HepG2 (cell line): ENCODE measurements around the gene RRAS. TPM values are rescaled to one million over a fixed set of nuclear protein-coding genes. Genes with fewer than 3 reads are reported as not detected.

ENCODE experiments used
- ATAC-seq: fragments of 200-7000 bp; cut with Tn5 transposase; 3 replicates; pipeline ENCODE4 v1.9.1; 2020; ENCODE audit warnings: mild to moderate bottlenecking, moderate library complexity
- BruUV-seq: library from RNA; stranded (reverse); fragments of 400-500 nt; replicated peaks from 2 replicates; lab custom pipeline; 2021; lab: Mats Ljungman, UMichigan
- CTCF ChIA-PET: fragments of 300-600 bp; formaldehyde crosslinking; extraction: SDS; loops from one replicate; lab custom pipeline; 2021; ENCODE audit warnings: low total read pairs, inconsistent platforms, low intra/inter-chr PET ratio; lab: Yijun Ruan, JAX
- POLR2A ChIA-PET: fragments of 350-600 bp; sonication (Branson Sonifier 250); formaldehyde crosslinking; loops from one replicate; lab custom pipeline; 2020; ENCODE audit warnings: antibody characterized with exemption, inconsistent platforms; lab: Yijun Ruan, JAX
- DNase-seq: peaks from one replicate; pipeline ENCODE4 v3.0.0-alpha.2; 2015; ENCODE audit warnings: low spot score
- FAIRE-seq: peaks from 3 replicates; lab custom pipeline; 2011; peaks lifted over from hg19 to GRCh38; lab: Jason Lieb, UNC
- H2AFZ ChIP-seq: one replicate; pipeline ENCODE4 v1.6.1; 2011; ENCODE audit warnings: low read length, inconsistent platforms
- H3K27ac ChIP-seq: fragments of 300-600 bp; 3 replicates; pipeline ENCODE4 v1.8.0; 2011; ENCODE audit warnings: mixed run types, mild to moderate bottlenecking, mixed read lengths, low read length, inconsistent platforms; ENCODE audit not compliant: insufficient read depth; ENCODE audit errors: extremely low read length
- H3K27me3 ChIP-seq, 2 experiments: fragments of 200-600 bp in 1 of 2; 2 replicates in 1 of 2; 3 replicates in 1 of 2; pipeline versions ENCODE4 v1.6.0 to v1.8.0; 2011; ENCODE audit warnings: low read length in 2 of 2, mild to moderate bottlenecking in 2 of 2, moderate library complexity in 2 of 2, inconsistent platforms in 1 of 2; ENCODE audit not compliant: insufficient read depth in 2 of 2, control insufficient read depth in 1 of 2
- H3K36me3 ChIP-seq, 2 experiments: fragments of 200-600 bp in 1 of 2; replicated peaks in 1 of 2; 2 replicates in 1 of 2; 3 replicates in 1 of 2; pipeline versions ENCODE4 v1.5.1 to v1.8.0; 2011; ENCODE audit warnings: low read length in 2 of 2, inconsistent platforms in 1 of 2; ENCODE audit not compliant: insufficient read depth in 2 of 2, control insufficient read depth in 1 of 2
- H3K4me1 ChIP-seq: 2 replicates; pipeline ENCODE4 v1.5.1; 2012; ENCODE audit warnings: low read length, inconsistent platforms; ENCODE audit not compliant: insufficient read depth
- H3K4me2 ChIP-seq: 2 replicates; pipeline ENCODE4 v1.6.0; 2011; ENCODE audit warnings: low read depth, low read length, inconsistent platforms
- H3K4me3 ChIP-seq, 3 experiments: fragments of 200-600 bp in 1 of 3; sonication (generic), shearing (Covaris generic) in 1 of 3; replicated peaks in 1 of 3; 2 replicates each; pipeline ENCODE4 v1.5.1; 2011 to 2016; ENCODE audit warnings: low read length in 3 of 3, inconsistent platforms in 2 of 3, low read depth in 2 of 3, mild to moderate bottlenecking in 2 of 3, control low read depth in 1 of 3, mixed read lengths in 1 of 3; ENCODE audit not compliant: insufficient read depth in 1 of 3
- H3K79me2 ChIP-seq: one replicate; pipeline ENCODE4 v1.6.1; 2011; ENCODE audit warnings: low read length, inconsistent platforms; ENCODE audit not compliant: insufficient read depth
- H3K9ac ChIP-seq: 2 replicates; pipeline ENCODE4 v1.6.0; 2011; ENCODE audit warnings: mild to moderate bottlenecking, low read depth, low read length, inconsistent platforms; ENCODE audit not compliant: insufficient read depth
- H3K9me3 ChIP-seq: 2 replicates; pipeline ENCODE4 v1.5.1; 2012; ENCODE audit warnings: mild to moderate bottlenecking, low read length
- H4K20me1 ChIP-seq: 2 replicates; pipeline ENCODE4 v1.6.0; 2011; ENCODE audit warnings: inconsistent platforms, mild to moderate bottlenecking, low read length, moderate library complexity; ENCODE audit not compliant: insufficient read depth
- AGO1 ChIP-seq: fragments of 200-400 bp; formaldehyde crosslinking; IDR thresholded peaks from 2 replicates; pipeline ENCODE4 v1.6.1; 2017; ENCODE audit warnings: mild to moderate bottlenecking, low read depth, low read length, moderate library complexity; ENCODE audit not compliant: poor library complexity, severe bottlenecking
- AGO2 ChIP-seq: fragments of 200-400 bp; formaldehyde crosslinking; optimal IDR thresholded peaks from 2 replicates; pipeline ENCODE3; 2017; ENCODE audit warnings: mild to moderate bottlenecking, low read depth, low read length, moderate library complexity
- AKAP8 ChIP-seq: sonication (generic); formaldehyde crosslinking; IDR thresholded peaks from 2 replicates; pipeline ENCODE4 v1.5.1; 2020; ENCODE audit warnings: mild to moderate bottlenecking, missing genetic modification reagents
- POLR2G ChIP-seq: fragments of 200-400 bp; formaldehyde crosslinking; IDR thresholded peaks from 2 replicates; pipeline ENCODE4 v1.6.1; 2018; ENCODE audit warnings: mild to moderate bottlenecking, low read depth, low read length, moderate library complexity
- RAD51 ChIP-seq: fragments of 450-650 bp; IDR thresholded peaks from 2 replicates; pipeline ENCODE4 v1.6.1; 2016; ENCODE audit warnings: borderline replicate concordance
- RBM22 ChIP-seq: fragments of 200-400 bp; formaldehyde crosslinking; optimal IDR thresholded peaks from 2 replicates; pipeline ENCODE3; 2017; ENCODE audit warnings: mild to moderate bottlenecking, low read length, moderate library complexity
- REL ChIP-seq: sonication (generic); formaldehyde crosslinking; conservative IDR thresholded peaks from 2 replicates; pipeline ENCODE4 v1.8.0; 2022; ENCODE audit warnings: mild to moderate bottlenecking, missing genetic modification reagents, moderate library complexity
- SRY ChIP-seq: sonication (generic); formaldehyde crosslinking; IDR thresholded peaks from 2 replicates; pipeline ENCODE4 v1.8.0; 2022; ENCODE audit warnings: mild to moderate bottlenecking, missing genetic modification reagents
- THYN1 ChIP-seq: sonication (generic); formaldehyde crosslinking; IDR thresholded peaks from 2 replicates; pipeline ENCODE4 v1.8.1; 2023; ENCODE audit warnings: low read depth, mild to moderate bottlenecking, moderate library complexity, missing genetic modification reagents, borderline replicate concordance
- ZBTB33 ChIP-seq: sonication (generic); formaldehyde crosslinking; IDR thresholded peaks from 2 replicates; pipeline ENCODE4 v1.4.0; 2020; ENCODE audit warnings: missing genetic modification reagents
- ZC3H13 ChIP-seq: sonication (generic); formaldehyde crosslinking; IDR thresholded peaks from 2 replicates; pipeline ENCODE4 v1.8.1; 2023; ENCODE audit warnings: mild to moderate bottlenecking, missing genetic modification reagents, moderate library complexity
- ZFX ChIP-seq: sonication (generic); formaldehyde crosslinking; IDR thresholded peaks from 2 replicates; pipeline ENCODE4 v1.4.0; 2020; ENCODE audit warnings: mild to moderate bottlenecking, low read depth, missing genetic modification reagents, moderate library complexity
- ZNF224 ChIP-seq: sonication (generic); formaldehyde crosslinking; IDR thresholded peaks from 2 replicates; pipeline ENCODE4 v1.5.0; 2020; ENCODE audit warnings: mild to moderate bottlenecking, missing genetic modification reagents
- ZNF274 ChIP-seq: sonication (generic); formaldehyde crosslinking; IDR thresholded peaks from 2 replicates; pipeline ENCODE4 v1.5.1; 2020; ENCODE audit warnings: mild to moderate bottlenecking, missing genetic modification reagents
- ZNF350 ChIP-seq: sonication (generic); formaldehyde crosslinking; IDR thresholded peaks from 2 replicates; pipeline ENCODE4 v1.4.0; 2020; ENCODE audit warnings: mild to moderate bottlenecking, low read depth, missing genetic modification reagents, borderline replicate concordance
- ZNF589 ChIP-seq: sonication (generic); formaldehyde crosslinking; conservative IDR thresholded peaks from 2 replicates; pipeline ENCODE4 v1.8.0; 2022; ENCODE audit warnings: mild to moderate bottlenecking, moderate library complexity, missing genetic modification reagents
- WGBS: methylation state at CpG from one replicate; pipeline ENCODE4 v1.1.6; 2017; ENCODE audit warnings: low lambda C conversion rate; 5-methylcytosine and 5-hydroxymethylcytosine counted together
- in situ Hi-C: cut with HindIII; loops from 2 replicates; pipeline ENCODE4 v1.10.0; 2017; ENCODE audit warnings: low pct_unique_long_range_greater_than_20kb; ENCODE audit not compliant: extremely low pct_ligation_motif_present
- intact Hi-C: fragments of 100-400 bp; cut with micrococcal nuclease; formaldehyde crosslinking; loops from one replicate; pipeline ENCODE4 v1.10.0; 2022; ENCODE audit not compliant: unreplicated experiment
- polyA plus RNA-seq, 8 experiments: library from polyadenylated mRNA; depleted of rRNA in 3 of 8; stranded (reverse) in 7 of 8; unstranded in 1 of 8; fragments of >200 nt; fragmentation: Illumina TruSeq in 4 of 8; extraction: Trizol in 4 of 8; gene quantifications; 2 replicates each; pipeline versions ENCODE4 v1.2.1 to v1.2.3, GENCODE V29; 2011 to 2016; ENCODE audit warnings: low read depth in 4 of 8, missing spikeins in 1 of 8, mixed read lengths in 1 of 8; ENCODE audit not compliant: insufficient read depth in 1 of 8
- total RNA-seq, 5 experiments: library from RNA; depleted of rRNA; stranded (reverse); fragments of >200 nt; fragmentation: Illumina TruSeq; extraction: Trizol; gene quantifications; 2 replicates each; pipeline ENCODE4 v1.2.3, GENCODE V29; 2016; ENCODE audit warnings: low read depth in 1 of 5

Gene RRAS
- total and polyA plus RNA-seq, 2 of the 13 experiments (the other 11 are each of a cell fraction or from before 2014, with no cell fraction given), result 1.5 to 12.0 TPM

GRCh38 chr19:49689133-49690078, 49.5 kb upstream of the RRAS start, which contains the start of gene ADM5:
Gene ADM5 (plus strand): TSS chr19:49689594. CDS start chr19:49689838, 244 bp downstream.
- ChIA-PET POLR2A (interaction anchor here (1.9 kb wide), 1 partner anchor 13 kb away, joined by 5 read pairs; no protein-coding TSS in a partner anchor), CTCF (no interaction called here)
- H3K4me1 ChIP-seq, result no peaks in the 10 kb centered on the region
- FAIRE-seq, result no peak
- no peaks in the 10 kb centered on the region for H3K27me3 ChIP-seq
- peaks cover 5% of the 10 kb centered on the region; the same call in 1 of the 2 replicates for H4K20me1 ChIP-seq
- BruUV-seq, result no TSS peak
- H3K4me3 ChIP-seq, result no peak within 1 kb of the TSS
- in situ Hi-C loops, result no loop called here
- ATAC-seq, result peak; percentile 3; the same call in 2 of the 3 replicates
- no peaks in the 10 kb centered on the region for H3K9me3 ChIP-seq
- no peak within 1 kb of the TSS for H3K9ac ChIP-seq
- H3K4me2 ChIP-seq, result no peak within 1 kb of the TSS
- 96% methylated on average over 37 of the region's 54 CpGs for WGBS
- no peaks in the 10 kb centered on the region for H3K79me2 ChIP-seq
- no peak within 1 kb of the TSS for H3K27ac ChIP-seq
- intact Hi-C loops, result no loop called here
- H2AFZ ChIP-seq, result no peak within 1 kb of the TSS
- DNase-seq, result no peak
- peaks cover 14 to 33% of the 10 kb centered on the region in 2 experiments for H3K36me3 ChIP-seq
- TF ChIP-seq ZNF589 (CRISPR knock-in tag) (peak; percentile 26; the same call in 1 of the 2 replicates), POLR2G (peak; percentile 60; the same call in 1 of the 2 replicates), THYN1 (no peak), RAD51 (no peak), ZFX (CRISPR knock-in tag) (no peak), RBM22 (peak; percentile 92), ZC3H13 (CRISPR knock-in tag) (peak; percentile 51; the same call in 1 of the 2 replicates), ZNF274 (no peak), ZBTB33 (peak; percentile 75; the same call in 1 of the 2 replicates), AKAP8 (CRISPR knock-in tag) (peak; percentile 3; the same call in 1 of the 2 replicates), ZNF224 (CRISPR knock-in tag) (no peak), REL (no peak), AGO2 (peak; percentile 96), SRY (0 out of 2 replicates have a peak, but pooled peaks have one; percentile 39), AGO1 (peak; percentile 76), ZNF350 (CRISPR knock-in tag) (no peak)
